ENCODE data around the gene SLC24A4. TPM values are rescaled to one million over a fixed set of nuclear protein-coding genes. Genes with fewer than 3 reads are reported as not detected.

SLC24A4 gene
- total RNA-seq, 1 donor from 2014 or later: 3.5 TPM

DNA sequence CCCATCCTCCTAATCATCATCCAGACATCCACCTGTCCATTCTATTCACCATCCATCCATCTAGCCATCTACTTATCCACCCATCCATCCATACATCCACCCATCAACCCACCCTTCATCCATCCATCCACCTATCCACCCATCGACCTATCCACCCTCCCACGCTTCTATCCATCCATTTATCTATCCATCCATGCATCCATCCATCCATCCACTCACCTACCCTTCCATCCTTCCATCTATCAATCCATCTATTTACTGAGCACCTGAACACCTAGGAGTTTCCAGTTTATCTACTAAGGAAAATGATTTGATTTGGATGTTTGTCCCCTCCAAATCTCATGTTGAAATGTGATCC is 198.1 kb downstream of the SLC24A4 start:
- Histone ChIP-seq H3K27ac (no peak overlapping the region), H3K4me3 (no peak overlapping the region), H3K27me3 (ENCODE audit: low read depth) (no peaks in the 10 kb centered on the region), H3K9me3 (no peaks in the 10 kb centered on the region), H3K4me1 (peaks cover 64% of the 10 kb centered on the region), H3K36me3 (no peaks in the 10 kb centered on the region)
- TF ChIP-seq, protein P1, sequence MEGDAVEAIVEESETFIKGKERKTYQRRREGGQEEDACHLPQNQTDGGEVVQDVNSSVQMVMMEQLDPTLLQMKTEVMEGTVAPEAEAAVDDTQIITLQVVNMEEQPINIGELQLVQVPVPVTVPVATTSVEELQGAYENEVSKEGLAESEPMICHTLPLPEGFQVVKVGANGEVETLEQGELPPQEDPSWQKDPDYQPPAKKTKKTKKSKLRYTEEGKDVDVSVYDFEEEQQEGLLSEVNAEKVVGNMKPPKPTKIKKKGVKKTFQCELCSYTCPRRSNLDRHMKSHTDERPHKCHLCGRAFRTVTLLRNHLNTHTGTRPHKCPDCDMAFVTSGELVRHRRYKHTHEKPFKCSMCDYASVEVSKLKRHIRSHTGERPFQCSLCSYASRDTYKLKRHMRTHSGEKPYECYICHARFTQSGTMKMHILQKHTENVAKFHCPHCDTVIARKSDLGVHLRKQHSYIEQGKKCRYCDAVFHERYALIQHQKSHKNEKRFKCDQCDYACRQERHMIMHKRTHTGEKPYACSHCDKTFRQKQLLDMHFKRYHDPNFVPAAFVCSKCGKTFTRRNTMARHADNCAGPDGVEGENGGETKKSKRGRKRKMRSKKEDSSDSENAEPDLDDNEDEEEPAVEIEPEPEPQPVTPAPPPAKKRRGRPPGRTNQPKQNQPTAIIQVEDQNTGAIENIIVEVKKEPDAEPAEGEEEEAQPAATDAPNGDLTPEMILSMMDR (IDR thresholded peaks at IDR 0.05): no peak
- DNase-seq (no peak), ATAC-seq (no peak)
- intact Hi-C loops (cut with DNase I): no loop called here

DNA sequence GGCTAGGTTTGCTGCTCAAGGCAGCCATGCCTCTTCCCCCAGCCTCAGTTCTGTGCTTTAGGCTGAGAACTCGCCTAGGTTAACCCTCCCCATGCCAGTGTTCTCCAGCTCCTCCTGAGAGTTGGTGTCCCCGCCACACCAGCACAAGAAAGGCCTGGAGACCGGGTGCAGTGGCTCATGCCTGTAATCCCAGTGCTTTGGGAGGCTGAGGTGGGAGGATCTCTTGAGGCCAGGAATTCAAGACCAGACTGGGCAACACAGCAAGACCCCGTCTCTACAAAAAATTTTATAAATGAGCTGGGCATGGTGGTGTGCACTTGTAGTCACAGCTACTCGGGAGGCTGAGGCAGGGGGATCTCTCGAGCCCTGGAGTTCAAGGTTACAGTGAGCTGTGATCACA is 200.8 kb downstream of the SLC24A4 start:
- TF ChIP-seq, protein P1 (IDR thresholded peaks at IDR 0.05): no peak
- Histone ChIP-seq H3K27ac (no peak overlapping the region), H3K9me3 (no peaks in the 10 kb centered on the region), H3K36me3 (no peaks in the 10 kb centered on the region), H3K27me3 (ENCODE audit: low read depth) (no peaks in the 10 kb centered on the region), H3K4me1 (peaks cover 43% of the 10 kb centered on the region), H3K4me3 (no peak overlapping the region)
- intact Hi-C loops (cut with DNase I): no loop called here
- DNase-seq (no peak), ATAC-seq (no peak)

DNA sequence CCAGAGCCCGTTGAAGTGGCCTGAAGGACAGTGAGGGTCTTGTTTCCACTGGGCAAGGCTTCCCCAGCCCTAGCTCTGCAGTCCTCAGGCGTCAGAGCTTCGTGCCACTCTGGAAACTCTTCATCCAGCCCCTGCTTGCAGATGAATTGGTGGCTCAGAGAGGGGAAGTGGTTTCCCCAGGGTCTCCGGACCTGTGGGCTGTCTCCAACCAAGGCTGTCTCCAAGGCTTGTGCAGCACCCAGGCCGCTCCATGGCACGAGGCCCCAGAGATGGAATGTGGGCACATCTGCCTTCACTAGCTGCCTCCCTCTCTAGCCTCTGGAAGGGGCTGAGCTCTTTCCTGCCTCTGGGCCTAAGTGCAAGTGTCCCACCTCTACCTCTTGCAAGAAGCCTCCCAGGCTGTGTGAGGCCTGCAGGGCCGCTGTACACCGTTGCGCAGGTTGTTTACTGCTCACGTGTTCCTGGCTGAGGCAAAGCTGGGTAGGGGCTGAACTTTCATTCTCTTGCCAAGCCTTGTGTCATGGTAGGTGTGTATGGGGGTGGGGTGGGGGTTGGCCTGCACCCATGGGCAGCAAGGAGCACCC is 201.7 kb downstream of the SLC24A4 start:
- ATAC-seq (peak; percentile 6 to 16), DNase-seq (no peak)

DNA sequence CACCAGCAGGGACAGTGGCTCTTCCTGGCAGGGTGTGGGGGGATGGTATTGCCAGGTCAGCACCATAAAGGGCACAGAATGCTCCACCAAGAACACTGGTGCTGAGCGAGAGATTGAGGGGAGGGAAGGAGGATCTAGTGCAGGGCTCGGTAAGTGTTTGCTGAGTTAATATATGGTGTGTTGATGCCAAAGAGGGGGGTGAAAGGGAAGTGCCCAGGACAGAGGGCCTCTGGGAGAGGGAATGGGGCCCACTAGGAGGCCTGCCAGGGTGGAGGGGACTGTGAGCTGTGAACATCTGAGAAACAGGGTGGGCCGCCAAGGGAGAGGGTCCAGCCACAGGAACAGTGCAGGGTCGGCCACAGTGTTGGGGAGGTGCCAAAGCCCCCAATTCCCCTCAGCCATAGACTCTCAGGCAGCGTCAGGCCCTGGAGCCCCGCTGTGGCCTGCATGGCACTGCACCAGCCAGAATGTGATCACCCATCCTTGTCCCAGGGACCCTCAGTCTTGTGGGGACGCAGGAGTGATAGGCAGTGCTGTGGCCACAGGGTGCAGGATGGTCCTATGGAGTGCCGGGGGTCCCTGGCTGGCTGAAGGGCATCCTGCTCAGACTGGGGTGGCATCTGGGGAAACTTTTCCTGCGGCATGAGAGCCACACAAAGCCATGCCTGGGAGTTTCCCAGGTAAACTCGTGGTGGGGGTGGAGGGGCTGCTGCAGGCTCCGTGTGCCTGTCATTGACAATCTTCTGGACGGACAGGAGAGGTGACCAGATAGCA is 202.5 kb downstream of the SLC24A4 start:
- Histone ChIP-seq H3K36me3 (no peaks in the 10 kb centered on the region), H3K4me1 (peaks cover 31% of the 10 kb centered on the region), H3K4me3 (no peak overlapping the region), H3K9me3 (no peaks in the 10 kb centered on the region), H3K27me3 (ENCODE audit: low read depth) (no peaks in the 10 kb centered on the region), H3K27ac (no peak overlapping the region)
- intact Hi-C loops (cut with DNase I): no loop called here
- ATAC-seq: peak; percentile 24 to 32
- TF ChIP-seq, protein P1 (IDR thresholded peaks at IDR 0.05): no peak
- no peak for DNase-seq

More for the DNA sequence above, 201.7 kb downstream of the SLC24A4 start:
- H3K36me3 ChIP-seq: no peaks in the 10 kb centered on the region
- intact Hi-C loops (cut with DNase I): no loop called here
- peaks cover 34% of the 10 kb centered on the region for H3K4me1 ChIP-seq
- H3K27ac ChIP-seq: no peak overlapping the region
- TF ChIP-seq, protein P1 (IDR thresholded peaks at IDR 0.05): no peak
- H3K27me3 ChIP-seq (ENCODE audit: low read depth): no peaks in the 10 kb centered on the region
- no peak overlapping the region for H3K4me3 ChIP-seq
- no peaks in the 10 kb centered on the region for H3K9me3 ChIP-seq

DNA sequence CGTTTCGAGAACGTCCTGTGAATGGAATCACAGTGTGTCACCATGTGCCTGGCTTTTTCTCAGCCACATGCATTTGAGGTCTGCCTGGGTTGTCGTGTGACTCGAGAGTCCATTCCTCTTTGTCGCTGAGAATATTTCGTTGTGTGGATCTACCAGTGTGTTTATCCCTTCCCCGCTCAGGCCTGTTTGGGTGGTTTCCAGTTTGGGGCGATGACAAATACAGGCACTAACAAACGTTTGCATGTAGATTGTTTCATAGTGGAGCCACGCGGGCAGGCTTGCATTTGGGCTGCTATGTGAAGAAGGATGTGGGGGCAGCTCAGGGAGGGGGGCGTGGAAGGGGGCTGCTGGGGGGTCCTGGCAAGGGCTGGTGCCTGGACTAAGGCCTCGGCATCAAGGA is 204.8 kb downstream of the SLC24A4 start:
- H3K4me3 ChIP-seq: no peak overlapping the region
- no peak overlapping the region for H3K27ac ChIP-seq
- no peak for ATAC-seq
- DNase-seq: no peak
- no peaks in the 10 kb centered on the region for H3K36me3 ChIP-seq
- TF ChIP-seq, protein P1 (IDR thresholded peaks at IDR 0.05): no peak
- no peaks in the 10 kb centered on the region for H3K27me3 ChIP-seq (ENCODE audit: low read depth)
- no peaks in the 10 kb centered on the region for H3K9me3 ChIP-seq
- H3K4me1 ChIP-seq: peaks cover 49% of the 10 kb centered on the region
- intact Hi-C loops (cut with DNase I): no loop called here

Data from lower lobe of right lung (tissue), 2 donors.